PC-9 (cell line): Measurements from ENCODE around the gene GPR137B. TPM values are rescaled to one million over a fixed set of nuclear protein-coding genes. Genes with fewer than 3 reads are reported as not detected.
"Not testable (repeated sequence)": the region's sequence is repeated elsewhere in the genome, so short reads cannot be mapped to it uniquely, and the experiment has no call there.

ENCODE experiments used
- BruUV-seq: library from RNA; stranded (reverse); fragments of 400-500 nt; replicated peaks from 2 replicates; lab custom pipeline; 2021; lab: Mats Ljungman, UMichigan
- CTCF ChIA-PET: fragments of 300-600 bp; sonication (Branson Sonifier 250); formaldehyde crosslinking; loops from one replicate; lab custom pipeline; 2022; ENCODE audit warnings: antibody characterized with exemption; lab: Charles Lee
- POLR2A ChIA-PET: fragments of 300-600 bp; sonication (Branson Sonifier 250); formaldehyde crosslinking; loops from one replicate; lab custom pipeline; 2022; ENCODE audit warnings: antibody characterized with exemption; ENCODE audit not compliant: unreplicated experiment; lab: Charles Lee
- DNase-seq, 2 experiments: peaks; one replicate each; pipeline versions ENCODE4 v3.0.0 to v3.0.0-alpha.2; 2015 to 2022; ENCODE audit warnings: mixed read lengths in 1 of 2
- H2AFZ ChIP-seq: fragments of 200-600 bp; sonication (generic); 2 replicates; pipeline ENCODE4 v1.8.1; 2017; ENCODE audit warnings: antibody characterized with exemption
- H3F3A ChIP-seq: fragments of 200-600 bp; sonication (generic); 2 replicates; pipeline ENCODE4 v1.8.1; 2017; ENCODE audit warnings: antibody characterized with exemption, mild to moderate bottlenecking, low read depth; ENCODE audit not compliant: insufficient read depth
- H3K27ac ChIP-seq: fragments of 200-600 bp; sonication (generic); 2 replicates; pipeline ENCODE4 v1.6.1; 2016; ENCODE audit warnings: mixed run types
- H3K27me3 ChIP-seq: fragments of 200-600 bp; sonication (generic); 2 replicates; pipeline ENCODE4 v1.6.1; 2016; ENCODE audit warnings: low read depth, mixed run types; ENCODE audit not compliant: insufficient read depth
- H3K36me3 ChIP-seq: fragments of 200-600 bp; sonication (generic); 2 replicates; pipeline ENCODE4 v1.6.1; 2016; ENCODE audit warnings: low read depth, mixed run types
- H3K4me1 ChIP-seq: fragments of 200-600 bp; sonication (generic); replicated peaks from 2 replicates; pipeline ENCODE4 v1.6.1; 2016; ENCODE audit warnings: mixed run types; ENCODE audit not compliant: insufficient read depth
- H3K4me2 ChIP-seq: fragments of 200-600 bp; sonication (generic); 2 replicates; pipeline ENCODE4 v1.6.1; 2017; ENCODE audit warnings: mixed run types
- H3K4me3 ChIP-seq: fragments of 200-600 bp; sonication (generic); 2 replicates; pipeline ENCODE4 v1.6.1; 2016; ENCODE audit warnings: mixed run types
- H3K79me2 ChIP-seq: fragments of 200-600 bp; sonication (generic); 2 replicates; pipeline ENCODE4 v1.6.1; 2017; ENCODE audit warnings: low read depth, mixed run types
- H3K9me2 ChIP-seq: fragments of 200-600 bp; sonication (generic); 2 replicates; pipeline ENCODE4 v1.8.1; 2017; ENCODE audit warnings: mild to moderate bottlenecking; ENCODE audit not compliant: insufficient read depth
- H3K9me3 ChIP-seq: fragments of 200-600 bp; sonication (generic); 2 replicates; pipeline ENCODE4 v1.8.1; 2016; ENCODE audit warnings: low read depth; ENCODE audit not compliant: insufficient read depth
- H4K20me1 ChIP-seq: fragments of 200-600 bp; sonication (generic); 2 replicates; pipeline ENCODE4 v1.8.1; 2017; ENCODE audit not compliant: insufficient read depth
- EZH2 ChIP-seq: fragments of 200-600 bp; sonication (generic); IDR thresholded peaks from 2 replicates; pipeline ENCODE4 v1.8.0; 2017; ENCODE audit warnings: antibody characterized with exemption, low read depth
- intact Hi-C: fragments of 100-400 bp; cut with micrococcal nuclease; formaldehyde crosslinking; loops from one replicate; pipeline ENCODE4 v1.10.0; 2022; ENCODE audit not compliant: unreplicated experiment
- total RNA-seq: library from RNA; stranded (reverse); gene quantifications from 2 replicates; pipeline ENCODE4 v1.2.3, GENCODE V29; 2021
- TF ChIP-seq, protein P1 (sequence below): fragments of 200-600 bp; sonication (generic); conservative IDR thresholded peaks from 2 replicates; pipeline ENCODE4 v1.6.1; 2017; ENCODE audit warnings: mixed run types, antibody characterized with exemption, mild to moderate bottlenecking, moderate library complexity

GPR137B gene
- total RNA-seq, 1 experiment from 2014 or later: not detected

- no peaks in the 10 kb centered on the region for H3K9me2 ChIP-seq
- H3K27me3 ChIP-seq: no peaks in the 10 kb centered on the region; the same call in 1 of the 2 replicates
- H4K20me1 ChIP-seq: no peaks in the 10 kb centered on the region
- no peaks in the 10 kb centered on the region for H3K79me2 ChIP-seq
- H3F3A ChIP-seq: no peaks in the 10 kb centered on the region
- H3K27ac ChIP-seq: no peak overlapping the region
- H3K4me3 ChIP-seq: no peak overlapping the region
- H3K36me3 ChIP-seq: no peaks in the 10 kb centered on the region
- TF ChIP-seq, protein P1, sequence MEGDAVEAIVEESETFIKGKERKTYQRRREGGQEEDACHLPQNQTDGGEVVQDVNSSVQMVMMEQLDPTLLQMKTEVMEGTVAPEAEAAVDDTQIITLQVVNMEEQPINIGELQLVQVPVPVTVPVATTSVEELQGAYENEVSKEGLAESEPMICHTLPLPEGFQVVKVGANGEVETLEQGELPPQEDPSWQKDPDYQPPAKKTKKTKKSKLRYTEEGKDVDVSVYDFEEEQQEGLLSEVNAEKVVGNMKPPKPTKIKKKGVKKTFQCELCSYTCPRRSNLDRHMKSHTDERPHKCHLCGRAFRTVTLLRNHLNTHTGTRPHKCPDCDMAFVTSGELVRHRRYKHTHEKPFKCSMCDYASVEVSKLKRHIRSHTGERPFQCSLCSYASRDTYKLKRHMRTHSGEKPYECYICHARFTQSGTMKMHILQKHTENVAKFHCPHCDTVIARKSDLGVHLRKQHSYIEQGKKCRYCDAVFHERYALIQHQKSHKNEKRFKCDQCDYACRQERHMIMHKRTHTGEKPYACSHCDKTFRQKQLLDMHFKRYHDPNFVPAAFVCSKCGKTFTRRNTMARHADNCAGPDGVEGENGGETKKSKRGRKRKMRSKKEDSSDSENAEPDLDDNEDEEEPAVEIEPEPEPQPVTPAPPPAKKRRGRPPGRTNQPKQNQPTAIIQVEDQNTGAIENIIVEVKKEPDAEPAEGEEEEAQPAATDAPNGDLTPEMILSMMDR: no peak
- TF ChIP-seq EZH2: no peak
- intact Hi-C loops: no loop called here
- no peaks in the 10 kb centered on the region for H3K4me1 ChIP-seq
- no peak overlapping the region for H2AFZ ChIP-seq
- no peaks in the 10 kb centered on the region; the same call in 1 of the 2 replicates for H3K9me3 ChIP-seq
- ChIA-PET POLR2A (no interaction called here), CTCF (no interaction called here)
- DNase-seq: no peak
- no TSS peak for BruUV-seq
- H3K4me2 ChIP-seq: no peak overlapping the region
Observed at GRCh38 chr1:236160540-236161127, 18.3 kb downstream of the GPR137B start.

DNA sequence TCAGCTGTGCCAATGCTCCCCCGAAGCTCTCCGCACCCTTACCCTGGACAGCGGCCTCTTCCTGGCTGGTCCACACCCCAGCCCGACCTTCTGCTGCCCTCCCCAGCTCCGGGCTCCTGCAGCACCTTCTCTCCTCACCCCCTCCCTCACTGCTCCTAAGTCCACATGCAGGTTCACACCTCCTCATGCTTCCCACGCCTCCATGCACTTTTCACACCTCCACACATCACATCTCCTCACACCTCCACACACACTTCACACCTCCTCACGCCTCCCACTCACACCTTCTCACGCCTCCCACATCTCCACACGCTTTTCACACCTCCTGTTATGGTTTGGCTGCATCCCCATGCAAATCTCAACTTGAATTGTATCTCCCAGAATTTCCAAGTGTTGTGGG lies 18.9 kb downstream of the GPR137B start:
- TF ChIP-seq, protein P1: no peak
- TF ChIP-seq EZH2: no peak
- Histone ChIP-seq H4K20me1 (no peaks in the 10 kb centered on the region), H2AFZ (no peak overlapping the region), H3K4me2 (no peak overlapping the region), H3K27ac (no peak overlapping the region), H3K4me1 (no peaks in the 10 kb centered on the region), H3K27me3 (no peaks in the 10 kb centered on the region; the same call in 1 of the 2 replicates), H3K4me3 (no peak overlapping the region), H3K9me2 (no peaks in the 10 kb centered on the region), H3K36me3 (no peaks in the 10 kb centered on the region), H3F3A (no peaks in the 10 kb centered on the region), H3K9me3 (no peaks in the 10 kb centered on the region; the same call in 1 of the 2 replicates), H3K79me2 (no peaks in the 10 kb centered on the region)
- no peak for DNase-seq
- ChIA-PET CTCF (no interaction called here), POLR2A (no interaction called here)
- no TSS peak for BruUV-seq
- intact Hi-C loops: no loop called here

DNA sequence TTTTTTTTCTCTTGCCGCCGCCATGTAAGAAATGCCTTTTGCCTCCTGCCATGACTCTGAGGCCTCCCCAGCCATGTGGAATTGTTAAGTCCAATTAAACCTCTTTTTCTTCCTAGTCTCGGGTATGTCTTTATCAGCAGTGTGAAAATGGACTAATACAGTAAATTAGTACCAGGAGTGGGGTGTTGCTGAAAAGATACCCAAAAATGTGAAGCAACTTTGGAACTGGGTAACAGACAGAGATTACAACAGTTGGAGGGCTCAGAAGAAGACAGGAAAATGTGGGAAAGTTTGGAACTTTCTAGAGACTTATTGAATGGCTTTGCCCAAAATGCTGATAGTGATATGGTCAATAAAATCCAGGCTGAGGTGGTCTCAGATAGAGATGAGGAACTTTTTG lies 19.4 kb downstream of the GPR137B start:
- POLR2A ChIA-PET, H3K36me3 ChIP-seq, H2AFZ ChIP-seq, BruUV-seq, H3K27ac ChIP-seq, H3K9me2 ChIP-seq, H3K4me1 ChIP-seq, CTCF ChIA-PET, DNase-seq, H4K20me1 ChIP-seq, H3K4me2 ChIP-seq, H3K4me3 ChIP-seq, H3K9me3 ChIP-seq, H3K79me2 ChIP-seq, H3F3A ChIP-seq, H3K27me3 ChIP-seq, intact Hi-C loops: not testable (repeated sequence)
